H1 (cell line): ENCODE results near the gene ZFAND2B. TPM values are rescaled to one million over a fixed set of nuclear protein-coding genes. Genes with fewer than 3 reads are reported as not detected.
A peak's percentile ranks its signal among the peaks of the same experiment; 100 is the strongest.

Experiments used
- ASH2L ChIP-seq: fragments of 200-600, 300-600 bp; sonication (generic); IDR thresholded peaks from one replicate; pipeline ENCODE4 v1.7.1; 2017; ENCODE audit warnings: low read length
- BCL11A ChIP-seq, 2 experiments: IDR thresholded peaks; one replicate each; pipeline ENCODE4 v1.6.1; 2011; ENCODE audit warnings: low read depth in 2 of 2, low read length in 2 of 2, mild to moderate bottlenecking in 2 of 2
- CBX5 ChIP-seq: fragments of 300-800, 300-1000 bp; sonication (generic); IDR thresholded peaks from 2 replicates; pipeline ENCODE4 v1.7.1; 2016; ENCODE audit warnings: antibody characterized with exemption, low read length, low read depth
- CBX8 ChIP-seq: fragments of 300-800, 300-1000 bp; sonication (generic); IDR thresholded peaks from 2 replicates; pipeline ENCODE4 v1.7.1; 2016; ENCODE audit warnings: low read depth, low read length, borderline replicate concordance
- CHD2 ChIP-seq: IDR thresholded peaks from 2 replicates; pipeline ENCODE4 v1.6.1; 2012; ENCODE audit warnings: low read length, improper control_type of control experiment
- CREB1 ChIP-seq: IDR thresholded peaks from 2 replicates; pipeline ENCODE4 v1.6.1; 2012; ENCODE audit warnings: inconsistent platforms
- CTBP2 ChIP-seq: IDR thresholded peaks from 2 replicates; pipeline ENCODE4 v1.7.0; 2011; ENCODE audit warnings: borderline replicate concordance, mild to moderate bottlenecking, moderate library complexity, mixed read lengths, low read length; ENCODE audit not compliant: insufficient read depth, insufficient read length
- EP300 ChIP-seq, 2 experiments: IDR thresholded peaks; 1 replicate in 1 of 2; 2 replicates in 1 of 2; pipeline ENCODE4 v1.6.1; 2011 to 2012; ENCODE audit warnings: low read depth in 2 of 2, low read length in 2 of 2, mild to moderate bottlenecking in 2 of 2, borderline replicate concordance in 1 of 2, inconsistent platforms in 1 of 2, moderate library complexity in 1 of 2
- HDAC2 ChIP-seq, 2 experiments: fragments of 300-600 bp in 1 of 2; sonication (generic) in 1 of 2; IDR thresholded peaks; 2 replicates each; pipeline ENCODE4 v1.6.1; 2011 to 2012; ENCODE audit warnings: low read depth in 2 of 2, low read length in 2 of 2, mild to moderate bottlenecking in 2 of 2, moderate library complexity in 2 of 2, borderline replicate concordance in 1 of 2, inconsistent platforms in 1 of 2
- JUND ChIP-seq: IDR thresholded peaks from 2 replicates; pipeline ENCODE4 v1.6.1; 2011; ENCODE audit warnings: mild to moderate bottlenecking, improper control_type of control experiment, low read length
- POLR2AphosphoS5 ChIP-seq: IDR thresholded peaks from 2 replicates; pipeline ENCODE4 v1.6.1; 2011; ENCODE audit warnings: low read depth, low read length
- POU5F1 ChIP-seq: IDR thresholded peaks from 2 replicates; pipeline ENCODE4 v1.6.1; 2011; ENCODE audit warnings: low read depth, mild to moderate bottlenecking, low read length, moderate library complexity
- RBBP5 ChIP-seq: IDR thresholded peaks from 2 replicates; pipeline ENCODE4 v1.7.1; 2012; ENCODE audit warnings: low read depth, mild to moderate bottlenecking, inconsistent platforms, low read length, moderate library complexity, borderline replicate concordance
- RFX5 ChIP-seq: IDR thresholded peaks from 2 replicates; pipeline ENCODE4 v1.6.1; 2011; ENCODE audit warnings: low read depth, low read length, improper control_type of control experiment, borderline replicate concordance
- RXRA ChIP-seq: IDR thresholded peaks from 2 replicates; pipeline ENCODE4 v1.6.1; 2011; ENCODE audit warnings: low read depth, mild to moderate bottlenecking, low read length, moderate library complexity; ENCODE audit not compliant: insufficient read depth
- SIN3A ChIP-seq, 2 experiments: IDR thresholded peaks in 1 of 2; conservative IDR thresholded peaks in 1 of 2; 2 replicates each; pipeline ENCODE4 v1.6.1; 2011 to 2012; ENCODE audit warnings: low read length in 2 of 2, improper control_type of control experiment in 1 of 2, low read depth in 1 of 2, mild to moderate bottlenecking in 1 of 2
- SIRT6 ChIP-seq: IDR thresholded peaks from one replicate; pipeline ENCODE4 v1.7.1; 2012; ENCODE audit warnings: low read length, inconsistent platforms
- SP4 ChIP-seq: IDR thresholded peaks from 2 replicates; pipeline ENCODE4 v1.6.1; 2012; ENCODE audit warnings: low read length, inconsistent platforms
- SUZ12 ChIP-seq: fragments of 200-600 bp; sonication (generic); IDR thresholded peaks from 2 replicates; pipeline ENCODE4 v1.6.1; 2012; ENCODE audit warnings: mild to moderate bottlenecking, inconsistent platforms, low read length, moderate library complexity, mixed read lengths
- TAF1 ChIP-seq: IDR thresholded peaks from 2 replicates; pipeline ENCODE4 v1.6.1; 2011; ENCODE audit warnings: mild to moderate bottlenecking, low read depth, low read length
- TBP ChIP-seq: IDR thresholded peaks from 2 replicates; pipeline ENCODE4 v1.6.1; 2011; ENCODE audit warnings: low read depth, low read length, improper control_type of control experiment
- TEAD4 ChIP-seq: IDR thresholded peaks from 2 replicates; pipeline ENCODE4 v1.6.1; 2012; ENCODE audit warnings: low read depth, low read length, inconsistent platforms, mixed read lengths
- polyA plus RNA-seq, 7 experiments: library from polyadenylated mRNA; depleted of rRNA in 3 of 7; stranded (reverse) in 5 of 7; unstranded in 2 of 7; fragments of >200 nt in 5 of 7; fragments of 200-250 nt in 2 of 7; gene quantifications; 1 replicate in 5 of 7; 2 replicates in 1 of 7; 4 replicates in 1 of 7; pipeline versions ENCODE4 v1.2.1 to v1.2.3, GENCODE V29; 2011 to 2013; ENCODE audit warnings: missing spikeins in 2 of 7, mixed read lengths in 2 of 7
- total RNA-seq: library from RNA; stranded (reverse); fragmentation: NEBNext Ultra II Directional; extraction: Animal tissue kit (Norgen Biotek cat#: 25700); gene quantifications from 2 replicates; pipeline ENCODE4 v1.2.1, GENCODE V29; 2021
- TF ChIP-seq, protein P1 (sequence below): IDR thresholded peaks from 2 replicates; pipeline ENCODE4 v1.6.1; 2012; ENCODE audit warnings: inconsistent platforms

The ZFAND2B gene
- total and polyA plus RNA-seq, 2 of the 8 experiments (the other 6 are each of a cell fraction or from before 2014, with no cell fraction given) = 16.0 to 17.9 TPM

DNA sequence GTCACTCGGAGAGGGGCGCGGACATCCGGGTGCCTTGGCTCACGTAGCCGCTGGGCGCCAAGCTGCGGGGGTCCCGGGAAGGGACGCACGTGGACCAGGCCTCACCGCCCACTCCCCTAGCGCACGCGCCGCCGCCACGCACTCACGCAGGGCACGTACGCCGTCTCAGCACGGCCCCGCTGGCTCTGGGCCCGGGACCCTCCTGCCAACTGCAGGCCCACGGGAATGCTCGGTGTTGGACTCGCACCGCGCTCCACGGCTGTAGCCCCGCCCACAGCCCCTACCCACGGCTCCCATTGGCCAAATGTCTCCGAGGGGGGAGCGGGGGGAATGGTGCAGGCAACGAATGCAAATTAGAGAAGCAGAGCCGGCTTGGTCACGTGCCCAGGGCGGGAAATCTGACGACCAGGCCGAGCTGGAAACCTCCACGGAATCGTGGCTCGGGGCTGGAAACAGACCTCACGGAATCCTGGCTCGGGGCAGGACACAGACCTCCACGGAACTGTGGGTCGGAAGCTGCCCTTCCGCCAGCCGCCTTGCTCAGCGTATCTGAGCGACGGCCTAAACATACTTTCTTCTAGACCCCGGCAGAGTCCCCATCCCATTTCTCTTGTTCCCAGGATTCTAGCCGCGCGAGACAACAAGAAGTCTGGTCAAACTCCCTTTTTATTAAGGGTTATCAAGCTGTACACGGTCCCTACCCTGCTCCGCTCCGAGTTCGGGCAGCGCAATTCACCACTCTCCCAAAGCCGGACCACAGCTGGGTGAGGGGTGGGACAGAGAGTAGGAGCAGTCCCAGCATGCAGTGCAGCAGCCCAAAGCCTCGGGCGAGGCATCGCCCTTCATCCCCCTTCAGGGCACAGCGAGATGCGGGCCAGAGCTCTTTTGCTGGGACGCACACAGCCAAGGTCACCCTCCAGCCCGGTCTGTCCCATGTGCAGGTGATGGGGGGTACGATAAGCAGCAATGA is 12.4 kb downstream of the ZFAND2B start, which contains the start of gene ABCB6 (continued):
- TF ChIP-seq TEAD4 (no peak; the same call in 1 of the 2 replicates), SUZ12 (no peak; the same call in 1 of the 2 replicates), CREB1 (no peak; the same call in 1 of the 2 replicates), RXRA (no peak), CBX8 (no peak), ASH2L (peak; percentile 60), SIN3A (conservative IDR thresholded peaks at IDR 0.05 in 1 of 2, IDR thresholded peaks at IDR 0.05 in 1 of 2; ENCODE audit: low read depth in 1 of 2, low read length in 2 of 2) (0 out of 4 replicates have a peak, but pooled peaks of 1 of the 2 experiments have one; percentile 34), CHD2 (no peak; the same call in 1 of the 2 replicates), CTBP2 (no peak), SP4 (peak; percentile 79; the same call in 1 of the 2 replicates), RBBP5 (0 out of 2 replicates have a peak, but pooled peaks have one; percentile 43), CBX5 (no peak), BCL11A (IDR thresholded peaks at IDR 0.05; ENCODE audit: low read depth in 2 of 2, low read length in 2 of 2) (no peak), JUND (no peak), TBP (peak; percentile 72), HDAC2 (IDR thresholded peaks at IDR 0.05; ENCODE audit: borderline replicate concordance in 1 of 2, low read depth in 2 of 2, low read length in 2 of 2) (no peak; a peak in 1 of 4 replicates), TAF1 (peak; percentile 69; the same call in 1 of the 2 replicates), EP300 (IDR thresholded peaks at IDR 0.05; ENCODE audit: borderline replicate concordance in 1 of 2, low read depth in 2 of 2, low read length in 2 of 2) (no peak), SIRT6 (no peak), RFX5 (no peak), POU5F1 (no peak), POLR2AphosphoS5 (peak; percentile 83)
- TF ChIP-seq, protein P1, sequence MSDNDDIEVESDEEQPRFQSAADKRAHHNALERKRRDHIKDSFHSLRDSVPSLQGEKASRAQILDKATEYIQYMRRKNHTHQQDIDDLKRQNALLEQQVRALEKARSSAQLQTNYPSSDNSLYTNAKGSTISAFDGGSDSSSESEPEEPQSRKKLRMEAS = peak; percentile 97
